ENCODE results near the gene HBQ1. TPM values are rescaled to one million over a fixed set of nuclear protein-coding genes. Genes with fewer than 3 reads are reported as not detected.

The HBQ1 gene
- total RNA-seq, 4 donors from 2014 or later, result not detected

DNA sequence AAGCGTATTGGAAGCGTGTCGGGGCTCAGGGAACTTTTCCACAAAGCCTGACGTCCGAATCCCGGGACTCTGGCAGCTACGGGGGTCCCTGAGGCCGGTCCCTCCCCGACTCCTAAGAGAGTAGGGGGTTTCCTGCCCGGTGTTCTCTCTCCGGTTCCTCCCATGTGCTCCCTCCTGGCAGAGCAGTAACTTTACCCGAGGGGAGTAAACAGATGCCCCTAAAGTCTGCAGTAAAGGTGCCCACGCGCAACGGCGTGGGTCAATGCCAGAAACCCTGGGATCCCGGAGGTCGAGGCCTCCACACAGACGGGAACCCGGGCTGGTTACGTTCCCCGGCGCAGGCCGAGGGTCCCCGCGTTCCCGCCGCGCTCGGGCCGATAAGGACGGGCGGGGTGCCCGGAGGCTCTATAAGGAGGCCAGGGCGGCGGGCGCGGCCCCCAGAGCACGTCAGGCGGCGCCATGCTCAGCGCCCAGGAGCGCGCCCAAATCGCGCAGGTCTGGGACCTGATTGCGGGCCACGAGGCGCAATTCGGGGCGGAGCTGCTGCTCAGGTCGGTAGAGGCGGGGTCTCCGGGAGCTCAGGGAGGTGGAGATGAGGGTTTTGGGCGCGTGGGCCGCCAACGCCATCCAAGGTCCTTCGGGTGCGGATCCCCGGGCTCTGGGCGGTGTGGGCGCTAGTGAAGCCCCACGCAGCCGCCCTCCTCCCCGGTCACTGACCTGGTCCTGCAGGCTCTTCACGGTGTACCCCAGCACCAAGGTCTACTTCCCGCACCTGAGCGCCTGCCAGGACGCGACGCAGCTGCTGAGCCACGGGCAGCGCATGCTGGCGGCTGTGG is 14.5 kb upstream of the HBQ1 start, which contains the start of gene HBM:
Gene HBM (plus strand): TSS at position 440 of the 836 bp plus-strand sequence. CDS start 20 bp downstream, at position 460.
- Histone ChIP-seq H3K36me3 (no peaks in the 10 kb centered on the region), H3K27ac (no peak within 1 kb of the TSS), H3K4me1 (peaks cover 15 to 16% (median 16%) of the 10 kb centered on the region in 4 donors), H3K4me3 (peak within 1 kb of the TSS in 1 of 4 donors; percentile 12), H3K27me3 (peaks cover 80% of the 10 kb centered on the region), H3K9me3 (no peaks in the 10 kb centered on the region)
- DNase-seq, result no peak
- TF ChIP-seq POLR2AphosphoS5 (IDR thresholded peaks at IDR 0.05) (no peak), EP300 (IDR thresholded peaks at IDR 0.05; ENCODE audit: low read depth) (no peak), POLR2A (IDR thresholded peaks at IDR 0.05) (no peak)
- TF ChIP-seq, protein P1, sequence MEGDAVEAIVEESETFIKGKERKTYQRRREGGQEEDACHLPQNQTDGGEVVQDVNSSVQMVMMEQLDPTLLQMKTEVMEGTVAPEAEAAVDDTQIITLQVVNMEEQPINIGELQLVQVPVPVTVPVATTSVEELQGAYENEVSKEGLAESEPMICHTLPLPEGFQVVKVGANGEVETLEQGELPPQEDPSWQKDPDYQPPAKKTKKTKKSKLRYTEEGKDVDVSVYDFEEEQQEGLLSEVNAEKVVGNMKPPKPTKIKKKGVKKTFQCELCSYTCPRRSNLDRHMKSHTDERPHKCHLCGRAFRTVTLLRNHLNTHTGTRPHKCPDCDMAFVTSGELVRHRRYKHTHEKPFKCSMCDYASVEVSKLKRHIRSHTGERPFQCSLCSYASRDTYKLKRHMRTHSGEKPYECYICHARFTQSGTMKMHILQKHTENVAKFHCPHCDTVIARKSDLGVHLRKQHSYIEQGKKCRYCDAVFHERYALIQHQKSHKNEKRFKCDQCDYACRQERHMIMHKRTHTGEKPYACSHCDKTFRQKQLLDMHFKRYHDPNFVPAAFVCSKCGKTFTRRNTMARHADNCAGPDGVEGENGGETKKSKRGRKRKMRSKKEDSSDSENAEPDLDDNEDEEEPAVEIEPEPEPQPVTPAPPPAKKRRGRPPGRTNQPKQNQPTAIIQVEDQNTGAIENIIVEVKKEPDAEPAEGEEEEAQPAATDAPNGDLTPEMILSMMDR (IDR thresholded peaks at IDR 0.05), result no peak
- 9% methylated on average over 48 of the region's 75 CpGs; no CpG with 5 or more reads in 1 of the 2 donors for WGBS, 2 donors (ENCODE audit: low coverage in 1 of 2)
- intact Hi-C loops (cut with DNase I; ENCODE audit: low total_unique reads) (no loop called here), in situ Hi-C loops (cut with MboI; ENCODE audit: low pct_ligation_motif_present in 1 of 4, low pct_unique_long_range_greater_than_20kb in 1 of 4, low sequenced_read_pairs in 3 of 4) (no loop called here)

- in situ Hi-C loops (cut with MboI; ENCODE audit: low pct_ligation_motif_present in 1 of 4, low pct_unique_long_range_greater_than_20kb in 1 of 4, low sequenced_read_pairs in 3 of 4) (no loop called here), intact Hi-C loops (cut with DNase I; ENCODE audit: low total_unique reads) (no loop called here)
- DNase-seq, result no peak
- Histone ChIP-seq H3K4me1 (peaks cover 15 to 16% (median 16%) of the 10 kb centered on the region in 4 donors), H3K27ac (no peak overlapping the region), H3K27me3 (peaks cover 80% of the 10 kb centered on the region), H3K36me3 (no peaks in the 10 kb centered on the region), H3K4me3 (peak overlapping the region in 1 of 4 donors; percentile 12), H3K9me3 (no peaks in the 10 kb centered on the region)
- no peak for TF ChIP-seq POLR2AphosphoS5 (IDR thresholded peaks at IDR 0.05)
- TF ChIP-seq, protein P1 (IDR thresholded peaks at IDR 0.05), result no peak
- TF ChIP-seq EP300 (IDR thresholded peaks at IDR 0.05; ENCODE audit: low read depth), result no peak
- no peak for TF ChIP-seq POLR2A (IDR thresholded peaks at IDR 0.05)
- WGBS, 2 donors (ENCODE audit: low coverage in 1 of 2), result 0 to 7% methylated on average over 1 to 38 of the region's 45 CpGs
Measured at GRCh38 chr16:166375-167121, 13.7 kb upstream of the HBQ1 start.

- Histone ChIP-seq H3K4me1 (peaks cover 15 to 16% (median 16%) of the 10 kb centered on the region in 4 donors), H3K27me3 (peaks cover 79% of the 10 kb centered on the region), H3K27ac (no peak overlapping the region), H3K36me3 (no peaks in the 10 kb centered on the region), H3K9me3 (no peaks in the 10 kb centered on the region), H3K4me3 (no peak overlapping the region)
- 12% methylated on average over 11 of the region's 11 CpGs; no CpG with 5 or more reads in 1 of the 2 donors for WGBS, 2 donors (ENCODE audit: low coverage in 1 of 2)
- intact Hi-C loops (cut with DNase I; ENCODE audit: low total_unique reads) (no loop called here), in situ Hi-C loops (cut with MboI; ENCODE audit: low pct_ligation_motif_present in 1 of 4, low pct_unique_long_range_greater_than_20kb in 1 of 4, low sequenced_read_pairs in 3 of 4) (no loop called here)
- no peak for TF ChIP-seq POLR2AphosphoS5 (IDR thresholded peaks at IDR 0.05)
- no peak for TF ChIP-seq EP300 (IDR thresholded peaks at IDR 0.05; ENCODE audit: low read depth)
- TF ChIP-seq, protein P1 (IDR thresholded peaks at IDR 0.05), result no peak
- no peak for TF ChIP-seq POLR2A (IDR thresholded peaks at IDR 0.05)
- no peak for DNase-seq
Measured at GRCh38 chr16:167122-167690, 13.1 kb upstream of the HBQ1 start.

DNA sequence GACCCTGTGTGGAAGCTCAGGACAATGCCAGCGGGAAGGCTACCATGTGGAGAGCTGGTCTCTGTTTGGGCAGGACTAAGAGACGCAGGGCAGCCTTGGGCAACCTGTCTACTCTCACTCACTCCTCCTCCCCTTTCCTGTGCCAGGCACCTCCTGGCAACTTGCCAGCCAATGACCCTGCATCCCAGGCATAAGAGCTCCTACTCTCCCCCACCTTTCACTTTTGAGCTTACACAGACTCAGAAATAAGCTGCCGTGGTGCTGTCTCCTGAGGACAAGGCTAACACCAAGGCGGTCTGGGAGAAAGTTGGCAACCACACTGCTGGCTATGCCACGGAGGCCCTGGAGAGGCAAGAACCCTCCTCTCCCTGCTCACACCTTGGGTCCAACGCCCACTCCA is 11.8 kb upstream of the HBQ1 start:
- H3K4me3 ChIP-seq, result no peak overlapping the region
- intact Hi-C loops (cut with DNase I; ENCODE audit: low total_unique reads), result no loop called here
- in situ Hi-C loops (cut with MboI; ENCODE audit: low pct_ligation_motif_present in 1 of 4, low pct_unique_long_range_greater_than_20kb in 1 of 4, low sequenced_read_pairs in 3 of 4), result no loop called here
- no peaks in the 10 kb centered on the region for H3K9me3 ChIP-seq
- DNase-seq, result no peak
- peaks cover 74% of the 10 kb centered on the region for H3K27me3 ChIP-seq
- H3K4me1 ChIP-seq, result peaks cover 15 to 16% (median 16%) of the 10 kb centered on the region in 4 donors
- no peak for TF ChIP-seq EP300 (IDR thresholded peaks at IDR 0.05; ENCODE audit: low read depth)
- TF ChIP-seq, protein P1 (IDR thresholded peaks at IDR 0.05), result no peak
- no peak for TF ChIP-seq POLR2AphosphoS5 (IDR thresholded peaks at IDR 0.05)
- no peak for TF ChIP-seq POLR2A (IDR thresholded peaks at IDR 0.05)
- WGBS, 2 donors (ENCODE audit: low coverage in 1 of 2), result 54% methylated on average over 6 of the region's 6 CpGs; no CpG with 5 or more reads in 1 of the 2 donors
- no peaks in the 10 kb centered on the region for H3K36me3 ChIP-seq
- H3K27ac ChIP-seq, result no peak overlapping the region
